ENCODE results near the gene PHLDB1.

PHLDB1 gene

DNA sequence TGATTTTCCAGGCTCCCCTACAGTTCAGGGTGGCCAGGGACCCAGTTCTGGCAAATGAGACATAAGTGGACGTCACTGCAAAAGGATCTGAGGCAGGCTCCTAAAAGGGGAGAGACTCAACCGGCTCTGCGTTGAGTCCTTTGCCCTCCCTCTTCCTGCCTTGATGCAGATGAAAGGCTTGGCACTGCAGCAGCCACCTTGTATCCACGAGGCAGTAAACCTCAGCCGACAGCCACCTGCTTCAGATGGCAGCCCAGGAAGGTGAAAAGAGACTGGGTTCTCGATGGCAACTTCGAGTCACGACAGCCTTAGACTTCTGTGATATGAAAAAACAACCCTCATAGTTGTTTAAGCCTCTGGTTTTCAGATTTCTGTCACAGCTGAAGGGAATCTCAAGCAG lies 86.8 kb downstream of the PHLDB1 start:
- Histone ChIP-seq H2BK5ac (ENCODE audit: low read depth, low read length, poor library complexity, severe bottlenecking) (no peak overlapping the region), H4K91ac (ENCODE audit: low read length) (no peak overlapping the region), H3K27me3 (ENCODE audit: control insufficient read depth in 1 of 2, insufficient read depth in 1 of 2, low read length in 2 of 2) (peaks cover 0 to 7% of the 10 kb centered on the region in 2 experiments), H2AFZ (ENCODE audit: low read depth, low read length) (no peak overlapping the region), H2BK120ac (ENCODE audit: low read depth, low read length) (no peak overlapping the region), H3K9ac (ENCODE audit: low read length) (no peak overlapping the region), H2AK5ac (ENCODE audit: low read length, severe bottlenecking) (no peak overlapping the region), H3K27ac (ENCODE audit: low read length, poor library complexity, severe bottlenecking) (no peak overlapping the region), H3K18ac (ENCODE audit: low read depth in 1 of 2, low read length in 2 of 2) (no peak overlapping the region), H3K14ac (ENCODE audit: low read length in 2 of 2) (no peak overlapping the region), H3K79me1 (replicated peaks; ENCODE audit: low read length, poor library complexity, severe bottlenecking) (no peaks in the 10 kb centered on the region), H3K9me3 (ENCODE audit: control insufficient read depth, low read length) (no peaks in the 10 kb centered on the region), H3K4ac (ENCODE audit: low read depth in 1 of 2, low read length in 2 of 2) (no peak overlapping the region), H3K4me1 (ENCODE audit: control insufficient read depth, insufficient read depth, low read depth, low read length) (peaks cover 16% of the 10 kb centered on the region), H3K23ac (ENCODE audit: low read length in 2 of 2) (no peak overlapping the region), H3K4me2 (ENCODE audit: low read length, poor library complexity, severe bottlenecking) (no peak overlapping the region), H4K8ac (ENCODE audit: low read length) (no peak overlapping the region), H3K4me3 (ENCODE audit: insufficient read depth in 1 of 2, low read depth in 1 of 2, low read length in 2 of 2) (no peak overlapping the region), H2BK15ac (ENCODE audit: low read depth, poor library complexity, severe bottlenecking) (no peak overlapping the region), H2BK12ac (ENCODE audit: low read length in 2 of 2) (no peak overlapping the region), H3K36me3 (ENCODE audit: control insufficient read depth in 1 of 2, insufficient read depth in 2 of 2, low read depth in 1 of 2, low read length in 2 of 2) (no peaks in the 10 kb centered on the region)
- 89% methylated on average over 8 of the region's 8 CpGs for WGBS
- no peak for DNase-seq

DNA sequence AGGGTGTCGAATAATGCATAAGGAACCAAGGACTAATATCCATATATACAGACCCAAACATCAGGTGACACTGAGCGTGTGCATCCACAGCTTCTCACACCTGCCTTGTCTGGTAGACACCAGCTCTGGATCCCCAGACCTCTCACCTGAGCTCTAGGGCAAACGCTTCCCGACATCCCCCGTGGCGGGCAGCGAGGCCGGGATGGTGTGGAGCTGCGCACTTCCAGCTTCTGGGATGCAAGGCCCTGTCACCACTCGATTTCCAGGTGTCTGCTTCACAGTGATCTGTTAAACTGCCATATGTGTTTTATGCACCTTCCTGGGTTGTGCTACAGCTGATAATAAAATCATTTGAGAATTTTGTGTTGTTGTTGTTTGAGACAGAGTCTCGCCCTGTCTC lies 87.4 kb downstream of the PHLDB1 start:
- no peak overlapping the region for H2AFZ ChIP-seq (ENCODE audit: low read depth, low read length)
- no peak overlapping the region for H3K4me2 ChIP-seq (ENCODE audit: low read length, poor library complexity, severe bottlenecking)
- H3K27me3 ChIP-seq (ENCODE audit: control insufficient read depth in 1 of 2, insufficient read depth in 1 of 2, low read length in 2 of 2), result peaks cover 0 to 7% of the 10 kb centered on the region in 2 experiments
- no peak overlapping the region for H2BK12ac ChIP-seq (ENCODE audit: low read length in 2 of 2)
- H3K79me1 ChIP-seq (replicated peaks; ENCODE audit: low read length, poor library complexity, severe bottlenecking), result no peaks in the 10 kb centered on the region
- no peak overlapping the region for H3K18ac ChIP-seq (ENCODE audit: low read depth in 1 of 2, low read length in 2 of 2)
- no peak overlapping the region for H2BK15ac ChIP-seq (ENCODE audit: low read depth, poor library complexity, severe bottlenecking)
- no peak overlapping the region for H4K8ac ChIP-seq (ENCODE audit: low read length)
- H3K23ac ChIP-seq (ENCODE audit: low read length in 2 of 2), result no peak overlapping the region
- no peaks in the 10 kb centered on the region for H3K36me3 ChIP-seq (ENCODE audit: control insufficient read depth in 1 of 2, insufficient read depth in 2 of 2, low read depth in 1 of 2, low read length in 2 of 2)
- no peak overlapping the region for H2AK5ac ChIP-seq (ENCODE audit: low read length, severe bottlenecking)
- H2BK120ac ChIP-seq (ENCODE audit: low read depth, low read length), result no peak overlapping the region
- H4K91ac ChIP-seq (ENCODE audit: low read length), result no peak overlapping the region
- H3K4ac ChIP-seq (ENCODE audit: low read depth in 1 of 2, low read length in 2 of 2), result no peak overlapping the region
- H3K14ac ChIP-seq (ENCODE audit: low read length in 2 of 2), result peak overlapping the region in 1 of 2 experiments; percentile 64
- no peak overlapping the region for H3K9ac ChIP-seq (ENCODE audit: low read length)
- no peaks in the 10 kb centered on the region for H3K9me3 ChIP-seq (ENCODE audit: control insufficient read depth, low read length)
- no peak overlapping the region for H3K4me3 ChIP-seq (ENCODE audit: insufficient read depth in 1 of 2, low read depth in 1 of 2, low read length in 2 of 2)
- H3K27ac ChIP-seq (ENCODE audit: low read length, poor library complexity, severe bottlenecking), result no peak overlapping the region
- DNase-seq, result no peak
- 92% methylated on average over 11 of the region's 11 CpGs for whole genome bisulfite sequencing
- peaks cover 12% of the 10 kb centered on the region for H3K4me1 ChIP-seq (ENCODE audit: control insufficient read depth, insufficient read depth, low read depth, low read length)
- H2BK5ac ChIP-seq (ENCODE audit: low read depth, low read length, poor library complexity, severe bottlenecking), result no peak overlapping the region

DNA sequence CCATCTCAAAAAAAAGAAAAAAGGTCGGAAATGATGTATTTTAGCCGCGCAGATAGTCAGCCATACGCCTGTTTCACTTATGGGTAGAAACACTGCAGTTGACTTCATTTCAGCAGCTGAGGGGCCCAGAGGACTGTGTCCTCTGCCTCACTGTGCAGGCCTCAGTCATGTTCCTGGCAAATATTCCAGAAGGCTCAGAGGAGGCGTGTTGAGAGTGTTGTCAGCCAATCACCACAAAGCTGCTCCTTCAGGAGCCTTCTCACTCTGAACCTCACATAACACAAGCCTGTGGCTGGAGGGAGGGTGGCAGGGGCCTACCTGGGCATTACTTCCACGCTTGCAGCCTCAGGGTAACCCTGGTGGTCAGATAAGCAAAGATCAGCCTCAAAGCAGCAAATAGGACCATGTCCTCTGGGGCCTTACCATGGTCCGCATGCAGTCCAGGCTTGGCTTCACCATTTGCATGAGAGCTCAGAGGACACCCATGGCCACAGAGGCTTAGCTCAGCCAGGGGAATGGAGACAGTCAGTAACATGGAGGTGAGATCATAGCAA lies 89.3 kb downstream of the PHLDB1 start:
- Histone ChIP-seq H3K27ac (ENCODE audit: low read length, poor library complexity, severe bottlenecking) (no peak overlapping the region), H3K23ac (ENCODE audit: low read length in 2 of 2) (no peak overlapping the region), H3K4me2 (ENCODE audit: low read length, poor library complexity, severe bottlenecking) (no peak overlapping the region), H3K4me3 (ENCODE audit: insufficient read depth in 1 of 2, low read depth in 1 of 2, low read length in 2 of 2) (no peak overlapping the region), H3K79me1 (replicated peaks; ENCODE audit: low read length, poor library complexity, severe bottlenecking) (no peaks in the 10 kb centered on the region), H2AK5ac (ENCODE audit: low read length, severe bottlenecking) (no peak overlapping the region), H3K14ac (ENCODE audit: low read length in 2 of 2) (no peak overlapping the region), H4K91ac (ENCODE audit: low read length) (no peak overlapping the region), H2BK15ac (ENCODE audit: low read depth, poor library complexity, severe bottlenecking) (no peak overlapping the region), H2AFZ (ENCODE audit: low read depth, low read length) (no peak overlapping the region), H3K36me3 (ENCODE audit: control insufficient read depth in 1 of 2, insufficient read depth in 2 of 2, low read depth in 1 of 2, low read length in 2 of 2) (no peaks in the 10 kb centered on the region), H3K9ac (ENCODE audit: low read length) (no peak overlapping the region), H2BK12ac (ENCODE audit: low read length in 2 of 2) (no peak overlapping the region), H3K18ac (ENCODE audit: low read depth in 1 of 2, low read length in 2 of 2) (no peak overlapping the region), H3K27me3 (ENCODE audit: control insufficient read depth in 1 of 2, insufficient read depth in 1 of 2, low read length in 2 of 2) (peaks cover 0 to 7% of the 10 kb centered on the region in 2 experiments), H3K4me1 (ENCODE audit: control insufficient read depth, insufficient read depth, low read depth, low read length) (peaks cover 10% of the 10 kb centered on the region), H3K9me3 (ENCODE audit: control insufficient read depth, low read length) (no peaks in the 10 kb centered on the region), H4K8ac (ENCODE audit: low read length) (no peak overlapping the region), H3K4ac (ENCODE audit: low read depth in 1 of 2, low read length in 2 of 2) (no peak overlapping the region), H2BK5ac (ENCODE audit: low read depth, low read length, poor library complexity, severe bottlenecking) (no peak overlapping the region), H2BK120ac (ENCODE audit: low read depth, low read length) (no peak overlapping the region)
- no peak for DNase-seq
- WGBS, result 94% methylated on average over 7 of the region's 7 CpGs

DNA sequence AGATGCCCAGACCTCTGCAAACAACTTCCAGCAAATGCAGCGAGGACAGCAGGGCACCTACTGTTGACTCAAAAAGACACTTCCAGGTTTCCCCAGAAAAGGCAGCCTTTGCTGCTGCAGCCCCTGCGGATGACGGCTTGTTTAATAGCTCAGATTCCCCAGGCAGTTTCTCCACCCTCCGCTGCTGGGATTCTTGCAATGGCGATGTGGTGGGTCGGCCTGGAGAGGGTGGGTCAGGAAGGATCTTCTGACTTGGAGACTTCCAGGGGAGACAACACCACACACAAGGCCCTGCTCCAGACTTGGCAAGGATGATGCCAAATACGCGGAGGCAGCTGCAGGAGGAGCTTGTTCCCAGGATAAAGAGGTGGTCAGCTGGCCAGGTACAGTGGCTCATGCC lies 89.9 kb downstream of the PHLDB1 start:
- WGBS, result 87% methylated on average over 8 of the region's 8 CpGs
- Histone ChIP-seq H3K79me1 (replicated peaks; ENCODE audit: low read length, poor library complexity, severe bottlenecking) (no peaks in the 10 kb centered on the region), H2BK120ac (ENCODE audit: low read depth, low read length) (no peak overlapping the region), H3K36me3 (ENCODE audit: control insufficient read depth in 1 of 2, insufficient read depth in 2 of 2, low read depth in 1 of 2, low read length in 2 of 2) (no peaks in the 10 kb centered on the region), H3K27me3 (ENCODE audit: control insufficient read depth in 1 of 2, insufficient read depth in 1 of 2, low read length in 2 of 2) (peaks cover 0 to 7% of the 10 kb centered on the region in 2 experiments), H3K14ac (ENCODE audit: low read length in 2 of 2) (no peak overlapping the region), H2AFZ (ENCODE audit: low read depth, low read length) (no peak overlapping the region), H3K23ac (ENCODE audit: low read length in 2 of 2) (no peak overlapping the region), H3K9ac (ENCODE audit: low read length) (no peak overlapping the region), H2BK5ac (ENCODE audit: low read depth, low read length, poor library complexity, severe bottlenecking) (no peak overlapping the region), H4K91ac (ENCODE audit: low read length) (no peak overlapping the region), H3K4me1 (ENCODE audit: control insufficient read depth, insufficient read depth, low read depth, low read length) (peaks cover 4% of the 10 kb centered on the region), H3K4ac (ENCODE audit: low read depth in 1 of 2, low read length in 2 of 2) (no peak overlapping the region), H3K4me2 (ENCODE audit: low read length, poor library complexity, severe bottlenecking) (no peak overlapping the region), H2BK12ac (ENCODE audit: low read length in 2 of 2) (no peak overlapping the region), H2AK5ac (ENCODE audit: low read length, severe bottlenecking) (no peak overlapping the region), H4K8ac (ENCODE audit: low read length) (no peak overlapping the region), H2BK15ac (ENCODE audit: low read depth, poor library complexity, severe bottlenecking) (no peak overlapping the region), H3K27ac (ENCODE audit: low read length, poor library complexity, severe bottlenecking) (no peak overlapping the region), H3K9me3 (ENCODE audit: control insufficient read depth, low read length) (no peaks in the 10 kb centered on the region), H3K4me3 (ENCODE audit: insufficient read depth in 1 of 2, low read depth in 1 of 2, low read length in 2 of 2) (no peak overlapping the region), H3K18ac (ENCODE audit: low read depth in 1 of 2, low read length in 2 of 2) (no peak overlapping the region)
- DNase-seq, result no peak

Measured in mesenchymal stem cell (in vitro differentiated cells and primary cell).